GM19328 (cell line): ENCODE results near the gene NTRK2.

ENCODE experiments used
- ATAC-seq: cut with Tn5 transposase; IDR thresholded peaks from one replicate; pipeline ENCODE4 v1.9.1; 2021; ENCODE audit warnings: mild to moderate bottlenecking, moderate library complexity; ENCODE audit not compliant: unreplicated experiment

NTRK2 gene

GRCh38 chr9:84812847-84813246, 143.3 kb downstream of the NTRK2 start:
- ATAC-seq = no peak

- no peak for ATAC-seq
Observed at GRCh38 chr9:84815554-84815953, 146.0 kb downstream of the NTRK2 start.

- ATAC-seq = no peak
Observed at GRCh38 chr9:84817038-84817437, 147.5 kb downstream of the NTRK2 start.

GRCh38 chr9:84818791-84819190, 149.3 kb downstream of the NTRK2 start:
- ATAC-seq = no peak

DNA sequence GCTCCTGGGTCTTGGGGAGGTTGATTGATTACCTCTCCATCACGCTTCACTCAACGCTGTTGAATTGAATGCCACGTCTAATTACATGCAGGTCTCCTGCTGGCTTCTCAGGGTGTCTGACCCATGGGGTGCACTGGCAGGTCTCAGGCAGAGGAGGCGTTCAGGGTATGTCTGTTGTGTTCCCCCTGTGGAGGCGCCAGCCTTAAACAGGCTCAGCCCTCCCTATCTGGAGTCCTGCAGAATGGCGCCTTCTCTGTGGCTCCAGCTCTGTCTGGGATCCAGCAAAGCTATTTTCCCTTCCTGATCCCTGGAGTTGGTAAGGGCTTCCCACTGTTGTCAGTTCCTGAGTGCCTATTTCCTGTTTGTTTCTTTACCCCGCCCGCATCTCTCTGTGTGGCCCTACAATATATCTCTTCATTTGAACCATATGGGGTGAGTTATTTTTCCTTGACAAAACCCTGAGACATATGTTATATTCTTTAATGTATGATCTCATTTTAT, 150.0 kb downstream of the NTRK2 start:
- no peak for ATAC-seq

GRCh38 chr9:84821431-84821830, 151.9 kb downstream of the NTRK2 start:
- no peak for ATAC-seq

GRCh38 chr9:84822589-84823233, 153.2 kb downstream of the NTRK2 start:
- ATAC-seq = no peak

GRCh38 chr9:84823421-84824271, 154.1 kb downstream of the NTRK2 start:
- ATAC-seq = peak; percentile 50

DNA sequence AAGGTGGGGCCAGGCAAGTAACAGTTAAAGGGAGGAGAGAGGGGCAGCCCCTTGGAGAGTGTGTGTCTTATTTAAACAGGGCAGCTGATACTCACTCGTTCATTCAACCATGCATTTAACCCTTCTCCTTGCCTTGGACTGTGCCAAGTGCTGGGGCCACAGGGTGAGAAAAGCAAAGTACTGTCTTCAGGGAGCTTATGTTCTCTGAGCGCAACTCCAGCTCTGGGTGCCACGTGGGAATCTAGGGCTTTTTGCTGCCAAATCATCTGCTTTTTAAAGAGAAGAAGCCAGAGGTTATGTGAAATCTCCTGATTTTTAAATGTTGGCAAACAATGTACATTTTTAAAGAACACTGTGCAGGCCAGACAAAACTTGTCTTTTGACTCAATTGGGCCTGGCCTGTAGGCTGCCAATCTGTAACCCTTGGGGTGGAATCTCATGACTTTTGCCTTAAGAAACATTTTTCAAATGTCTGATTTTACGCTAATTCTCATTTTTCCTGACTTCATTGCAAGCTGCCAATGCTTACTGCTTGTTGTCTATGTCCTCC, 157.8 kb downstream of the NTRK2 start:
- no peak for ATAC-seq

- no peak for ATAC-seq
Observed at GRCh38 chr9:84828046-84828445, 158.5 kb downstream of the NTRK2 start.

DNA sequence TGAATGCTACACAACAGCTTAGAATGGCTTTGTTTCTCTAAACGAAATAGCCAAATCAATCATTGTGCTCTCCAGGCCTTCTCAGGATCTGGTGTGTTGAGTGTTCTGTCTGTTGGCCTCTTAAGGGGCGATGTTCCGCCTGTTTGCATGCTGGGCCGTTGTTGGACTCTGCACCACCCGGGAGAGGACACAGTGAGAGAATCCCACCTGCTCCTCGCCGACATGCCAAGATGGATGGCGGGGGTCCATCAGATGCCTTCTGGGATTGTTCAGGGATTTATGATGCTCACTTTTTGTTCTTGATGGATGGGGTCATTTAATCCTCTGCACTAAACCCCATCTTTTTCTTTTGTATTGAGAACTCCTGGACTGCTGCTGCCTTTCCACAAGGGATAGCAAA, 159.9 kb downstream of the NTRK2 start:
- ATAC-seq = no peak

GRCh38 chr9:84829997-84830696, 160.6 kb downstream of the NTRK2 start:
- ATAC-seq = no peak

GRCh38 chr9:84831377-84831776, 161.8 kb downstream of the NTRK2 start:
- ATAC-seq = no peak

GRCh38 chr9:84832453-84832852, 162.9 kb downstream of the NTRK2 start:
- no peak for ATAC-seq

DNA sequence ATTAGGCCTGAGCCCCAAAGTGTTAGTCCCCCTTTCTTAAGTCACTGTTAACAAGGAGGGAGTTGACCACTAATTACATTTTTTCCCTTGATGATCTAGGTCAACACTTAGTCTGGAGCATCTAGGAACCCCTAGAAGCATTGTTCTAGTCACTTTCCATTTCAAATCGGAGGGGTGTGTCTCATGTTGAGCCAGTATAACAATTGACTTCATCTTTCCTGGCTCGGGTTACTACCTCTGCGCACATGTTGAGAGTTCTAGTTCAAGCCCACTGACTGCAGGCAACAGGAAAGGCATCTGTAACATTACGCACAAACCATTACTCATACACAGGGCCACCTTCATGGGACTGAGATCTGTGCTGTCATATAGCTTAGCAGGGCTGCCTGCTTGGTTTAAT, 164.9 kb downstream of the NTRK2 start:
- ATAC-seq = no peak

- no peak for ATAC-seq
Observed at GRCh38 chr9:84835745-84836144, 166.2 kb downstream of the NTRK2 start.

- ATAC-seq = no peak
Observed at GRCh38 chr9:84838879-84839278, 169.3 kb downstream of the NTRK2 start.

DNA sequence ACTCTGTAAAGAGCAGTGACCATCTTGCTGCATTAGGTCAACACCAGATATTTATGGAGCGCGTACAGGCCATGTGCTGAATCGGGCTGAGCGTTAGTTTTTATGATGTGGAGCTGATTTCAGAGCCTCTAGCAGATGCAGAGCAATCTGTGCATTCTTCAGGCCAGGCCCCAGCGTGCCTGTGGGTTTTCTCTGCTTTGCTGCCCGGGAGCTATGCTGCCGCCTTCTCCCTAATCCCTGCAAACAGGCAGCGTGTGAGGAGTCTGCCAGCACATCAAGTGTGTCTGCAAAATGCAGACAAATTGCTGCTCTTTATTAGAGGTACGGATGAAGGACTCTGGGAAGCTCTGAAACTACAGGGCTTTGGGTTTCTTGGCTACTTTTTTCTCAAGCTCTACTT, 170.0 kb downstream of the NTRK2 start:
- ATAC-seq = no peak

- ATAC-seq = no peak
Observed at GRCh38 chr9:84841931-84842330, 172.4 kb downstream of the NTRK2 start.

- no peak for ATAC-seq
Observed at GRCh38 chr9:84843175-84843824, 173.8 kb downstream of the NTRK2 start.
